HG03439 (cell line): ENCODE results near the gene STK11.
"Not testable (repeated sequence)": the region's sequence is repeated elsewhere in the genome, so short reads cannot be mapped to it uniquely, and the experiment has no call there.

Source experiments
- ATAC-seq: cut with Tn5 transposase; IDR thresholded peaks from one replicate; pipeline ENCODE4 v1.9.1; 2021; ENCODE audit warnings: mild to moderate bottlenecking, moderate library complexity; ENCODE audit not compliant: unreplicated experiment

The STK11 gene

DNA sequence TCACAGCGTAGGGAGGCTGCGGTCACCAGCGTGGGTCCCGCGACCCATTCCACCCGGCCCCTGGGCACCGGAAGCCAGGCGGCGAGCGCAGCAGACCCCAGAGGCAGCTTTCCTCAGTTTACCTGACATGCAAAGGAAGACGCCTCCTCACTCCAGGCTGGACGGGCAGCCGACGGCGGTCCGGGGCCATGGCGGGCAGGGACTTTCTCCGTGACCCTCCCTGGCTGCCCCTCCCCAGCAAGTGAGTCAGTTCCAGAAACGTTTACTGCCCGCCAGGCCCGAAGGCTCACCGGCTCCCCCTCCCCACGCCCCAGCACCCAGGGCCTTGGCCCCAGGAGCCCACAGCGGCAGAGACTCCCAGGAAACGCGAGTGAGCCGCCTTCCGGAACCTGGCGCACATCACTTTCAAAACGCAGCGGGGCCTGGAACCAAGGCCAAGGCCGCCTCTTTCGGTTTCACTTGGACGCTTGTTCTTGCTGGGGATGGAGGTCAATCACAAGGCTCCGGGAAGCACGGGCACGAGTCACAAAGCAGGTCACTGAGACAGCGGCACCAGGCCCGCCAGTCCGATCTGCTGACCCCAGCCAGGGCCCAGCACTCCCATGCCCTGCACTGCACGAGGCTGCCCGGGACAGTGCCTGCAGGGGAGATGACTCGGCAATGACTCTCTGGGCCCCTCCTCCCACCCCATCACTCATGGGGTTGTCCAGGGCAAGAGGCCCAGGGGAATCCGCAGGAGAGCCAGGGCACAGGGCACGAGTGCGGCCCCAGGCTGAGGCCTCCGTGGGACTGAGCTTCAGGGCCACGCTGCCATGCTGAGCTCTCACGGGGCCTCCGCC lies 36.8 kb upstream of the STK11 start:
- no peak for ATAC-seq

DNA sequence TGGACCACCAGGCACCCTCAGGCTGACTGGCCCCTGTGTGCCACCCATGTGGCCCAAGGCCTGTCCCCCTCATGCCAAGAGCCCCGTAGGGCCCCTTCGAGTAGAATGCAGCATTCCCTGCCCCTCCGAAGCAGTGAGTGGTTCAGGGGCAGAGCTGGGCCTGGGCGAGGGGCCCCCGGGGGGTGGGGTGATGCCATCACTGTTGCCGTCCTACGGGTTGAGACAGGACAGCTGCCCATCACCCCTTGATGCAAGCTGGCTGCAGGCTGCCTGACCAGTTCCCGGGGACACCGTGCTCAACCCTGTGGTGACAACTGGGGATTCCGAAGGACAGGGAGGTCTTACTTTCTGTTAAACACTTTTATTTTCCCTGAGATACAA lies 36.2 kb upstream of the STK11 start:
- no peak for ATAC-seq

DNA sequence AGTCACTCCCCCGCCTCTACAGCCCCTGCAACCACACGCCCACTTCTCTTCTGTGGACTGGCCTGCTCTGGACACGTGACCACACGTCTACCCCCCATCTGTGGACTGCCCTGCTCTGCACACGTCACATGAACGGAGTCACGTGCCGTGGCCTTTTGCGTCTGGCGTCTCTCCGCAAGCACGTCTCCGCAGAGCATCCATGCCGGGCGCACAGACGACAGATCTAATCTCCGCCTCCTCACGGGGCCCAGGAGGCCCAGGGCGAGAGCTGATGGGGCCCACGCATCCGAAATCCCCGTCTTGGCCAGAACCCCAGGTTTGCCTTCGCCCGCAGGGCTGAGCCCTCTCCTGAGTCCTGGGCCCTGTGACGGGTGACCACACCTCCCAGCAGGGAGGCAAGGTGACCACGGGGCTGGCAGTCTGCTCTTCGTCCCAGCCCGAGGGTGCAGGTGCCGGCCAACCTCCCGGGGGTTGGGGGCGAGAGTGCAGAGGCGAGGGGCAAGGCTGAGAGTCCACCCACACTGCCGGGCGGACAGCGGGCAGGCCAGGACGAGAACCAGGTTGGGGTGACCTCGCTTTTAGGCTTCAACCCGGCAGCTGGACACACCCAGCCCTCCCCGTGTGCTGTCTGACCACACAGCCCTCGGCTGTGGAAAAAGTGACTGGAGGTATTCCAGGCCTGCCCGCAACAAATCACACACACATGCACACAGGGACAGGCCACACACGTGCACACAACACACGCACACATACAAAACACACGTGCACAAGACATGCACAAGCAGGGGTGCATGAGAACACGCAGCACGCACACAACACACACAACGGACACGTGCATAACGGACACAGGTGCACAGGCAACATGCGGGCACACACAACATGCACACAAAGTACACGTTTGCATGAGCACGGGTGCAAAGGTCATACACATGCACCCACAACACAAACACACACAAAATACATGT lies 35.4 kb upstream of the STK11 start:
- no peak for ATAC-seq

DNA sequence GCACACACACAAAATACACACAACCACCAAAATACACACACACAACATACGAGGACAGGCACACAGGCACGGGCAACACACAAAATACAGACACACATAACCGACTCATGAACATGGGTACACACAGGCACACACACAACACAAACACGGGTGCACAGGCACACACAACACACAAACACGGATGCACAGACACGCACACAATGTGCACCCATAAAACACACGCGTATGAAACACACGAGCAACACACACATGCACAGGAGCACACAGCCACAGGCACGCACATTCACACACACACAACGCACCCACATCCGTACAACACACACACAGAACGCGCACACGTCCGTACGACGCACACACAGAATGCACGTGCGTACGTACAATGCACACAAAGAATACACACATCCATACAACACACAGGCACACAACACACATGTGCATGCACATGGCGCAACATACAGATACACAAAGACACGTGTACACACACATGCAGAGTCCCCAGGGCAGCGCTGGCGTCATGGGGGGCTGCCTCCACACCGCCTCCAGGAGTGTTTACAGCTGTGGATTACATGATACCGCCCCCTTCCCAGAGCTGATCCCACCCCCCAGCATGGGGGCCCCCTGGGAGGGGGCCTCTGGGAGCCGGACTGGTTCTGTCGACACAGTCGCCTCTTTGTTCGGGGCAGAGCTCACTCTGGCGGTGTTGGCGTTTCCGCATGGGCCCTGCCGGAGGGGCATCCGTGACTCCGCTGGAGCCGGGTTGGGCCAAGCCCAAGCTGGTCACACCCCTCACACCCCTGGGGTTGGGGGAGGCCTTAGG lies 34.4 kb upstream of the STK11 start:
- ATAC-seq: no peak

DNA sequence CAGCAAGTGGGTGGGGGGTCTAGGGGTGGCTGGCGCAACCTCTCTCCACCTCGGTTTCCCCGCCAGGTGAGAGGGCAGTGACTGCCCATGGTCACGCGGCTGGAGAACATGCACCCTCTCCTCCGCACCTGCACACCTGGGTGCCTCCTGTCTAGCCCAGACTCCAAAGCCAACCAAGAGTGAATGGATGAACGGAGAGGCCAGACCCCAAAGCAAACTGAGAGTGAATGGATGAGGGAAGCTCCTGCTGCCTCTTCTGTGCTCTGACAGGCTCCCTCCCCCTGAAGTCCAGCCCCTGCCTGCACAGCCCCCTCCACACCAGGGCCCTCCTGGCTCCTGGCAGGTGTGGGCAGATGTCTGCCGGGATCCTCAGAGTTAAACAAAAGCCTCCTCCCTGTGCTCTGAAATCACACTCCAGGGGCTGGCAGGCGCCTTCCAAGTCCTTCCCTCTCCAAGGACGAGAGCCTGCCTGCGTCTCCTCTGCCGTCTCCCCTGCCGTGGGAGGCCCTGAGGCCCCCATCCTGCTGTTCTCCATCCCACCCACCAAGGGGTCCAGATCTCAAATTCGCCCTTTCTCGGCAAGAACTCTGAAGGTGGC lies 33.7 kb upstream of the STK11 start:
- no peak for ATAC-seq

DNA sequence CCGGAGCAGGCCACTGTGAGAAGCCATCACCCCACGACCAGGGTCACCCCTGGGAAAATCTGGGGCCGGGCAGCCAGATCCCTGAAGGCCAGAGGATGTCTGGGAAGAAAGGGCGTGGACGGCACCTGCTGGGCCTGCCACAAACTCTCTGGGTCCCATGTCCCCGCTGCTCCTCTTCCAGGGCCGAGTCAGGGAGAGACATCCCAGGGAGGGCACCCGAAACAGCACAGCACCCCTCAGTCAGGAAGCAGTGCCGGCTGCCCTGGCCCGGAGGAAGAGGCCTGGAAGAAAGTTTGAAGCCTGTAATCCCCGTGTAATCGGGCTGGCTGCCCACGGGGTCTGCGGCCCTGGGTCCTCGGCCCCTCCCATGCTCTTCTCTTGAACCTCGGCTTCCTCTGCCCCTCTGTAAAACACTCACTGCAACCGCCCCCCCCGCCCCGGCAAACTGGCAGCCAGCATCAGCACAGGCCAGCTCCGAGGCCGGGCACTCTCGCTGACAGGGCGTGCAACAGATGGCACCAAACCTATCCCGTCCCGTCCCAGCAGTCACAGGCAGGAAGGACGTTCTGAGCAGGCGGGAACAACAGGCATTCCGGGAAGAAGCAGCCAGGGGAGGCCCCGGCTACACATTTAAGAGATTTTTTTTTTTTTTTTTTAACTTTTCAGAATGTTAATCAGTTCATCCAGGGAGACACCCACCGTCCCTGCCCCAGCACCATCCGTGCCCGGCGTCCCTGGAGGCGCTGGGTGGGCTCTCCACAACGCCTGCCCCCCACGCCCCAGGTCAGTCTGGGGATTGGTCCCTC lies 33.0 kb upstream of the STK11 start:
- no peak for ATAC-seq

DNA sequence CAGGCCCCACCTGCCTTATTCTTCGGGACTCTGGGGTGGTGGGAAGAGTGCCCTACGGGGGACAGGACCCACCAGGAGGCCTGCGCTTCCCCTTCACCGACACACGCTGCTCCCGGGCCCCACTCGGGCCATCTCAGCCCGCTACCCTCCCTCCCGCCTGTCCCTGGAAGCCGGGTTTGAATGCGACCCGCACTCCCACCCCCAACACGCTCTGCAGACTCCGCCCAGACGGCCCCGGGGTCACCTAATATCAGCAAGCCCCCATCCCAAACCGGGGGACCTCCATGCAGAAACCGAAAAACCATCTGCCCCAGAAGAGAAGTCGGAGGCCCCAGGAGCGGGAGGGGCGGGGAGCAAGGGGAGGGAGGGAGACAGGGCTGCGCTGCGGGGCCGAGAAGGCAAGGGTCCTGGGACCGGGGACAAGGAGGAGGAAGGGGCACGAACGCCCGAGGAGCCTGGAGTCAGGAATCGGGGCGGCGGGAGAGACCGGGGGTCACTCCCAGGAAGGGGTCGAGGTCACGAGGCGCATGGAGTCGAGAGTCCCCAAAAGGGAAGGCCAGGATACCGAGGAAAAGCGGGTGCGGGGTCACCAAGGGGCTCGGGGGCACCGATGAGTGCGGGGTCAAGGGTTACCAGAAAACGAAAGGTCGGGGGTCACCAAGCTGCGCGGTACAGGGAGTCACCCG lies 32.3 kb upstream of the STK11 start:
- ATAC-seq: no peak

DNA sequence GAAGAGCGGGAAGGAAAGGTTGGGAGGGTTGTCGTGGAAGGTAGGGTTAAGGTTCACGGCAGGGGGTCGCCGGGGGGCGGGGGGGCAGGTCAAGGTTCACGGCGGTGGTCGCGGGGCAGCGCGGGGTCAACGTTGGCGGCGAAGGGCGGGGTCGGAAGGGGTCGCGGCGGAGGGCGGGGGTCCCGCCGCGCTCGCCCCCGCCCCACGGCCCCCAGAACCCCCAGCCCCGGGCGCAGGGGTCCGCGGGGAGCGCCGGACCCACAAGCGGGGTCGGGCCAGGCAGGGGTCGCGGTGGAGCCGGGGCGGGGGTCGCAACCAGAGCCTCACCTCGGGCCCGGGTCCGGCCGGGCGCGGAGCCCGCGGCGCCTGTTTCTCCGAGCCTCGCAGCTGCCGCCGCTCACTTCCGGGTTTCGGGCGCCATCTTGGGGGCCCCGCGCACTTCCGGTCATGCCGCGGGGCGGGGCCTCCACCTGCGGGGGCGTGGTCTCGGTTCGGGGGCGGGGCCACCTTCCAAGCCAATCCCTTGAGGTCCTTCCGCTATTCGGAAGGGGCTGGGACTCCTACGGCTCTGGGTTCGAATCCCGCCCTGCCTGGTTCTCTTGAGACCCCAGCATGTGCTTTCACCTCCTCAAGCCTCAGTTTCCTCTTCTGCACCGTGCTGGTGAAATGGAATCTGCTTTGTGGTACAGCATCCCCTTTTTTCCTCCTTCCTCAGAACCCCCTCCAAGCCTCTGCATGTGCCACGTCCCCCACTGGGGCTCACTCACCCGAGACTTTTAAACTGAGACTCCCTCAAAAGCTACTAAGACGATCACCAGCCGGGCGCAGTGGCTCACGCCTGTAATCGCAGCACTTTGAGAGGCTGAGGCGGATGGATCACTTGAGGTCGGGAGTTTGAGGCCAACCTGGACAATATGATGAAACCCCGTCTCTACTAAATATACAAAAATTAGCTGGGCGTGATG lies 31.5 kb upstream of the STK11 start, which contains the start of gene SBNO2:
SBNO2 (minus strand) TSS at position 424 of the 965 bp plus-strand sequence. CDS start 19,992 bp downstream, outside the sequence.
- ATAC-seq: peak; percentile 62

DNA sequence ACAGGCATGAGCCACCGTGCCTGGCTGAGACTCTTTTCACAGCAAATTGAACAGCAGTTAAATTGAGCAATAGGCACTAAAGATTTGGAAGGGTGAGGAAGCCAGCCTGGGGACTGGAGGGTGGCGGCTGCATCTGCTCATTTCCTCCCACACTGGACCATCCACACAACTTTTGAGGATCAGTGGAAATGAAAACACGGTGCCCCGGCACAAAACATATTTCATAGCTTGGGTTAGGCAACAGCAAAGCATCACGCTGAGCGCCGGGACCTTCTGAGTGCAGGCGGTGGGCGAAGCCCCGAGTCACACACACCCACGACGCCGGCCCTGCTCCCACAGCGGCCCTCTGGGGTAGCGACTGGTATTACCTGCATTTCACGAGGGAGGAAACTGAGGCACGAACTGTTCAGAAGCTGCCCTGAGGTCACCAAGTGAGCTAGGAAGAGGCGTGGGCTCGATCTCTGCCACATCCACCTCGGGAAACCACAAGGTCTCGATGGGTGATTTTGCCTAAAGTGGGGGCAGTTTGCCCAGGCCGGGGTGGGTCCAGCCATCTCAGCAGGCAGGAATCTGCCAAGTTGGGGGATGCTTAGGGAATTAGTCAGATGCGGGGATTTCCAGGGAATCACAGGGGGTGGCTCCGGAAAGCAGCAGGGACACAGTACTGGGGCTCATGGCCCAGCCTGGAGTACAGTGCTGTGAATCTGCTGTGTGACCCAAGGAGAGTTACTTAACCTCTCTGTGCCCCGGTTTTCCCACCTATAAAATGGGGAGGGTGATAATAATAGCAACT lies 28.1 kb upstream of the STK11 start:
- ATAC-seq: no peak

DNA sequence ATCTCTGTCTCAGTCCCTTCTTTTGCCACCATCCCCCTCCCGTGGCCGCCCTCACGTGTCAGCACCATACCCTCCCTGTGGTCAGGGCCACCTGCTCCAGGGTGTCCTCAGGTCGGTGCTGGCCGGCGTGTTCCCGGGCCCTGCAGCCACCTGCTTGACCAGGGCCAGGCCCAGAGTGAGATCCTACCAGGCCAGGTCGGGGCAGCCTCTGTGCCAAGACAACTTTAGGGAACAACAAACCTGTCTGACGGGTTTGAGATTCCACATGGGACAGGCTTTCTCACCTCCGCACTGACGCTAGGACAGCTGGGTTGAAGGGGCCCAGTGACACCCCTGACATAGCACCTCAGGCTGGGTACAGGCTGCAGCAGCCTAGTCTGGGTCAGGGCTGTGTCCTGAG lies 24.0 kb upstream of the STK11 start:
- no peak for ATAC-seq

DNA sequence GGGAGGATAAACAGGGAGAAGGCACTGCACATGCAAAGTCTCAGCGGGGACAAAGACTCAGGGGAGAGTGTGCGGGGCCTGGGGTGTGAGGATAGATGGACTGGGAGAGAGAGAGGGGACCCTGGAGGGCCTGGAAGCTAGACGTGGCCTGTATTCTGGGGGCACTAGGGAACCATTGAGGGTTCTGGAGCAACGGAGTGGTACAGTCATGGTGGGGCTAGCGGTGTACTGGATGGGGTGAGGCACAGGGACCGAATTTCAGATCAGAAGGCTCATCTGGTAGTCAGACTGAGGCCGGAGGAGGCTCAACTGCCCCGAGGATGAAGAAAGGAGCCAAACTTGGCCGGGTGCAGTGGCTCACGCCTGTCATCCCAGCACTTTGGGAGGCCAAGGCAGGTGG lies 23.5 kb upstream of the STK11 start:
- ATAC-seq: no peak

DNA sequence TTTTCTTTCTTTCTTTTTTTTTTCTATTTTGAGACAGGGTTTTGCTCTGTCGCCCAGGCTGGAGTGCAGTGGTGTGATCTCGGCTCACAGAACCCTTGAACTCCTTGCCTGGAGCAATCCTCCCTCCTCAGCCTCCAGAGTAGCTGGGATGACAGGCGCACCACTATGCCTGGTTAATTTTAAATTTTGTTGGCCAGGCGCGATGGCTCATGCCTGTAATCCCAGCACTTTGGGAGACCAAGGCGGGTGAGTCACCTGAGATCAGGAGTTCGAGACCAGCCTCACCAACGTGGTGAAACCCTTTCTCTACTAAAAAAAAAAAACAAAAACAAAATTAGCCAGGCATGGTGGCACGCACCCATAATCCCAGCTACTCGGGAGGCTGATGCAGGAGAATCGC lies 22.9 kb upstream of the STK11 start:
- no peak for ATAC-seq

DNA sequence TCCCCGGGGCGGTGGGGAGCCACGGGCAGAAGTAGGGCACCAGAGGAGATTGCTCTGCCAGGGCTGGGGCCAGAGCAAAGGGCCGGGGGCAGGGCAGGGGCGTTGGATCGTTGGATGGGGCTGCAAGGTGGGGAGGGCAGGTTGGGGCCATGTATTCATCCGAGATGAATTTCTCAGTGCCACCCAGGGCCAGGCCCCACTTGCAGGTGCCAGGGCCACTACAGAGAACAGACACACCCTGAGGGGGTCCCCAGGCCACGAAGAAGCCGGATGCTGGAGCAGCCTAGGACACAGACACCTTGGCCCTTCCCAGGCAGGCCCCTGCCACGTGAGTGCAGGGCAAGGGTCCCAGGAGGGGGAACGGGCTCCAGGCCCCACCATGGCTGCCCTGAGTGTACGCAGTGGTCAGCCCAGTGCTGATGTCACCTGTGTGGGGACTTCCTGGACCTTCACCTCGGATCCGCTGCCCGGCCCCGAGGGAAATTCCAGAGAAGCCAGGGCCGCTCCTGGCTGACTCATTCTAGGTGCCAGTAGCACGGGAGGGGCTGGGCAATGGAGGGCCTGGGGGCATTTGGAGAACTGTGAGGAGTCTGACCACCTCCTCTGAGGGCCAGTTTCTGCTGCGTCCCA lies 21.9 kb upstream of the STK11 start:
- ATAC-seq: no peak

DNA sequence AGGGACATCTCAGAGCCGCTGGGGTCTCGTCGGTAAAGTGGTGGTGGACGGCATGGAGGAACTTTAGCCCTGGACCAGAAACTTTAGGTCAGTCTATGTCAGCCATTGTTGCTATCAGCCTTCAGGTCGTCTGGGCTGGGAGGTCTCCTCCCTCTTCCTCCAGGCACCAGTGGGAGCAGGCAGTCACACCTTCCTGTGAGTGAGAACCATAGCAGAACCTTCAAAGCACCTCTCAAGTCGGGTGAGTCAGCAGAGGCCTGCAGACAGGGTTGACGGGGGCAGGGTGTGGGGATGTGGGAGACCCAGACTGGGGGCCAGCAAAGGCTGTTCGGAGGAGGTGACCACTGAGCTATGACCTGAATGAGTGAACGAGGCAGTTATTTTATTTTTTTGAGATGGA lies 16.2 kb upstream of the STK11 start:
- ATAC-seq: no peak

DNA sequence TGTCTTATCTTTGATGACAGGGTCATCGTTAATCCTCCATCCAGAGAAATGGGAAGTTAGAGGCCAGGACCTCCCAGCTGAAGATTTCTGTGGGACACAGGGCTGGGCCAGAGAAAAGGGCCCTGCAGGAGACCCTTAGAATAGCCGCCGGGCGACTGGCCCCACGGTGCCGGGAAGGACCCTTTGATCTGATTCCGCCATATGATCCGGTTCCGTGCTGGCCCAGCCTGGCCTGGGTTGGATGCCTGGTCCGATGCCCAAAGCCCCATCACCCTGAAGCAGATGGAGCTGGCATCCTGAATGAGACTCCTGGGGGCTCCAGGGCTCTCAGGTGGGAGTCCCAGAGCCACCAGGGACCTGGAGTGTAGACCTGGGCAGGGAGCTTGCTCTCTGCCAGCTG lies 6.0 kb upstream of the STK11 start:
- ATAC-seq: no peak

DNA sequence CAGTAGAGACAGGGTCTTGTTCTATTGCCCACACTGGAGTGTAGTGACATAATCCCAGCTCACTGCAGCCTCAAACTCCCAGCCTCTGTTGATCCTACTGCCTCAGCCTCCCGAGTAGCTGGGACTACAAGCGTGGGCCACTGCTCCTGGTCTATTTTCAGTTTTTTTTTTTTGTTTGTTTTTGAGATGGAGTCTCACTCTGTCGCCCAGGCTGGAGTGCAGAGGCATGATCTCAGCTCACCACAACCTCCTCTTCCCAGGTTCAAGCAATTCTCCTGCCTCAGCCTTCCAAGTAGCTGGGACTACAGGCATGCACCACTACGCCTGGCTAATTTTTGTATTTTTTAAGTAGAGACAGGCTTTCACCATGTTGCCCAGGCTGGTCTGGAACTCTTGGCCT lies 5.0 kb upstream of the STK11 start:
- not testable (repeated sequence) for ATAC-seq
